ENCODE results near the gene ADRA2B. TPM values are rescaled to one million over a fixed set of nuclear protein-coding genes. Genes with fewer than 3 reads are reported as not detected.

The ADRA2B gene
- total and polyA plus RNA-seq, 2 donors (not counting 3 experiments of a cell fraction or from before 2014, with no cell fraction given) = not detected

DNA sequence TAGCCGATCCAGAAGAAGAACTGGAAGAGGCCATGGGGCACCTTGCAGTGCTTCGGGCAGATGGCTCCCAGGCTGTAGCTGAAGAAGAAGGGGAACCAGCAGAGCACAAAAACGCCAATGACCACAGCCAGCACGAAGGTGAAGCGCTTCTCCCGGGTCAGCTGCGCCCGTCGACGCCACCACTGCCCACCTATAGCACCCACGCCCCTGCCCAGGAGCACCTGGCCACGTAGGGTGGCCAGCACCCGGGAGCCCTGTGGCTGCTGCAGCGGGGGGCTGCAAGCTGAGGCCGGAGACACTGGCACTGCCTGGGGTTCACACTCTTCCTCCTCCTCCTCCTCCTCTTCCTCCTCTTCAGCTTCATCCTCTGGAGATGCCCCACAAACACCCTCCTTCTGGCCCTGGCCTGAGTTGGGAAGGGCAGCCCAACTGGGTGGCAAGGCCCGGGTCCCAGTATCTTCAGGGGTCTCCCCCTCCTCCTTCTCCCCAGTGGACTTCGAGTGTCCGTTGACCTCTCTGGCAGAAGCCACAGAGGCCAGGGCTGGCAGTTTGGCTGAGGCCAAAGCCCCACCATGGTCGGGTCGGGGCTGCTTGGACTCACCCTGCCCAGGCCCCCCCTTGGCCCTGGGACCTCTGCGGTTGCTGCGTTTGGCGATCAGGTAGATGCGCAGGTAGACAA lies 1.3 kb downstream of the ADRA2B start:
- no peak for FAIRE-seq
- Histone ChIP-seq H3K79me2 (ENCODE audit: control insufficient read depth, insufficient read depth, low read length) (no peaks in the 10 kb centered on the region), H2AFZ (ENCODE audit: low read depth, low read length) (no peak overlapping the region), H3K9me3 (replicated peaks; ENCODE audit: control insufficient read depth, insufficient read depth, low read length) (no peaks in the 10 kb centered on the region), H4K20me1 (replicated peaks; ENCODE audit: control insufficient read depth, extremely low read depth, insufficient read depth, low read length) (no peaks in the 10 kb centered on the region), H3K4me2 (ENCODE audit: insufficient read depth, low read length) (no peak overlapping the region), H3K36me3 (ENCODE audit: control insufficient read depth in 2 of 2, extremely low read depth in 1 of 2, insufficient read depth in 2 of 2, low read length in 2 of 2) (no peaks in the 10 kb centered on the region), H3K27ac (ENCODE audit: insufficient read depth, low read depth, low read length) (no peak overlapping the region), H3K9me1 (replicated peaks; ENCODE audit: control insufficient read depth, extremely low read depth, insufficient read depth, low read length) (no peaks in the 10 kb centered on the region), H3K9ac (replicated peaks; ENCODE audit: extremely low read depth, insufficient read depth, low read length) (no peak overlapping the region), H3K4me3 (replicated peaks in 1 of 3; ENCODE audit: insufficient read depth in 1 of 3, low read depth in 1 of 3, low read length in 3 of 3) (no peak overlapping the region), H3K27me3 (ENCODE audit: control insufficient read depth in 2 of 2, insufficient read depth in 2 of 2, low read length in 2 of 2) (peaks cover 7% of the 10 kb centered on the region in 2 experiments), H3K4me1 (ENCODE audit: control insufficient read depth, extremely low read depth, insufficient read depth, low read length) (no peaks in the 10 kb centered on the region)
- ChIA-PET POLR2A (no interaction called here), CTCF (interaction anchor here (1.6 kb wide), 1 partner anchor 770 kb away, joined by 4 read pairs; no protein-coding TSS in a partner anchor)
- dilution Hi-C loops (cut with MboI; ENCODE audit: extremely low pct_ligation_motif_present, low sequenced_read_pairs) (no loop called here), intact Hi-C loops (cut with micrococcal nuclease) (no loop called here)
- no peak for DNase-seq (ENCODE audit: low read depth, low spot score)
- no TSS peak for BruUV-seq (replicated peaks)
- TF ChIP-seq MYC (IDR thresholded peaks at IDR 0.05; ENCODE audit: low read depth, low read length) (no peak), EZH2 (IDR thresholded peaks at IDR 0.05; ENCODE audit: borderline replicate concordance, low read depth, low read length, severe bottlenecking) (no peak), FOS (IDR thresholded peaks at IDR 0.05; ENCODE audit: borderline replicate concordance, insufficient read depth, low read length) (no peak), JUN (IDR thresholded peaks at IDR 0.05; ENCODE audit: borderline replicate concordance, insufficient read depth, insufficient read length, low read depth) (no peak), POLR2AphosphoS5 (IDR thresholded peaks at IDR 0.05; ENCODE audit: insufficient read depth, low read depth, low read length) (no peak), GATA2 (IDR thresholded peaks at IDR 0.05; ENCODE audit: insufficient read depth, insufficient read length, low read depth, low read length) (no peak), POLR2A (IDR thresholded peaks at IDR 0.05; ENCODE audit: low read depth, low read length) (no peak)
- TF ChIP-seq, protein P1, sequence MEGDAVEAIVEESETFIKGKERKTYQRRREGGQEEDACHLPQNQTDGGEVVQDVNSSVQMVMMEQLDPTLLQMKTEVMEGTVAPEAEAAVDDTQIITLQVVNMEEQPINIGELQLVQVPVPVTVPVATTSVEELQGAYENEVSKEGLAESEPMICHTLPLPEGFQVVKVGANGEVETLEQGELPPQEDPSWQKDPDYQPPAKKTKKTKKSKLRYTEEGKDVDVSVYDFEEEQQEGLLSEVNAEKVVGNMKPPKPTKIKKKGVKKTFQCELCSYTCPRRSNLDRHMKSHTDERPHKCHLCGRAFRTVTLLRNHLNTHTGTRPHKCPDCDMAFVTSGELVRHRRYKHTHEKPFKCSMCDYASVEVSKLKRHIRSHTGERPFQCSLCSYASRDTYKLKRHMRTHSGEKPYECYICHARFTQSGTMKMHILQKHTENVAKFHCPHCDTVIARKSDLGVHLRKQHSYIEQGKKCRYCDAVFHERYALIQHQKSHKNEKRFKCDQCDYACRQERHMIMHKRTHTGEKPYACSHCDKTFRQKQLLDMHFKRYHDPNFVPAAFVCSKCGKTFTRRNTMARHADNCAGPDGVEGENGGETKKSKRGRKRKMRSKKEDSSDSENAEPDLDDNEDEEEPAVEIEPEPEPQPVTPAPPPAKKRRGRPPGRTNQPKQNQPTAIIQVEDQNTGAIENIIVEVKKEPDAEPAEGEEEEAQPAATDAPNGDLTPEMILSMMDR (IDR thresholded peaks at IDR 0.05; ENCODE audit: extremely low read depth in 1 of 2, insufficient read depth in 1 of 2, low read depth in 1 of 2, low read length in 2 of 2) = no peak
- TF ChIP-seq, protein P2, sequence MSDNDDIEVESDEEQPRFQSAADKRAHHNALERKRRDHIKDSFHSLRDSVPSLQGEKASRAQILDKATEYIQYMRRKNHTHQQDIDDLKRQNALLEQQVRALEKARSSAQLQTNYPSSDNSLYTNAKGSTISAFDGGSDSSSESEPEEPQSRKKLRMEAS (IDR thresholded peaks at IDR 0.05; ENCODE audit: insufficient read depth, insufficient read length) = no peak

Data from endothelial cell of umbilical vein (primary cell).